Measurements from ENCODE around the gene LILRB3.
"Not testable (repeated sequence)": the region's sequence is repeated elsewhere in the genome, so short reads cannot be mapped to it uniquely, and the experiment has no call there.

The LILRB3 gene

DNA sequence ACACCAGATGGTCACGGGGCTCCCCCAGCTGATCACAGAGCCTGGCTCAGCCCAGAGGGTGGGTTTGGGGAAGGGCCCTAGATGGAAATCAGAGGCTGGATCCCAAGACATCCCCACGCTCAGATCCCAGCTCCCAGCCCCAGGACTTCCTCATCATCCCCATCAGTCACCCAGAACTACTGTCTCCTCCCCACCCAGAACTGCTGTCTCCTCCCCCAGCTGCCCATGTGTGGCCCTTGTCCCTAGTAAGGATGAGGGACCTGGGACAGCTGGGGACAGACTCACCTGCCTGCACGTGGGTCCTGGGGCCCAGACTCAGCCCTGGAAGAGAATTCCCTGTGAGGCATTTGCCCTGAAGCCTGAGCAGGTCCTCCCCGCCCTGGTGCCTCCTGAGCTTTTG lies 19.4 kb upstream of the LILRB3 start:
- DNase-seq, result not testable (repeated sequence)

DNA sequence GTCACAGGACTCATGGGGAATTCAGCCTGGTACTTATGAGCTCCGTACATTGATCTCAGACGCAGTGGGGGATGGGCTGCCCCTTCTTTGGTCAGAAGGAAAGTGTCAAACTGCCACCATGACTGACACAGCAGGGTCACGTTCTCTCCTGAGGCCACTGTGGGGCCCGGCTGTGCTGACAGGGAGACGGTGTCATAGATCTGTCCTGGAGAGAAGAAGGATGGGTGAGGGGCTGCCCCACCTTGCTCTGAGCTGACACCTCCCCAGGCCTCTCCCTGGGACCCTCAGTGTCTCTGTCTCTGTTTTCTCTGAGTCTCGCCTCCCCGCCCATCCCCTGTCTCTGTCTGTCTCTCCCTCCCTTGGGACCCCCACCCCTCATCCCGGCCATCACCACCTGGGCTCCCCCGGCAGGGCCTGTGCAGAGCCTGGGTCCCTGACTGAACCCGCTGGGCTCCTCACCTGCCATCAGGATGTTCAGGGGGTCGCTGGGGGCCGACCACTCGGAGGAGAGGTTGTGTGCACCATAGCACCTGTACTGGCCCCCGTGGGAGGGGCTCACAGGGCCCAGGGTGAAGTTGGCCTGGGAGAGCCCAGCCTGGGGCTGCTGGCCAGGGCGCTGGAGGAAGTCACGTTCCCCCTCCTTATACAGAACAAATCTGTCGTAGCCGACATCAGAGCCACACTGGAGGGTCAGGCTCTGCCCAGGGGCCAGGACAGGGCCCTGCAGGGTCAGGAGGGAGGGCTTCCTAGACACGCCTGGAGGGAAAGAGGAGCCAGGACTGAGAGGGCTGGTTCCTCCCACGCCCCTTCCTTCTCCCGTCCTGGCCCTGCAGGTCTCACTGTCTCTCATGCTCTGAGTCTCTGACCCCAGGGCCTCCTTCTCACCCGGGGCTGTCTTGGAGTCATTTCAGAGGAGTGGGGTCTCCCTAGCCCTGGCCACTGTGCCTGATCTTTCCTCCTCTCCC lies 17.8 kb upstream of the LILRB3 start:
- DNase-seq, result not testable (repeated sequence)

DNA sequence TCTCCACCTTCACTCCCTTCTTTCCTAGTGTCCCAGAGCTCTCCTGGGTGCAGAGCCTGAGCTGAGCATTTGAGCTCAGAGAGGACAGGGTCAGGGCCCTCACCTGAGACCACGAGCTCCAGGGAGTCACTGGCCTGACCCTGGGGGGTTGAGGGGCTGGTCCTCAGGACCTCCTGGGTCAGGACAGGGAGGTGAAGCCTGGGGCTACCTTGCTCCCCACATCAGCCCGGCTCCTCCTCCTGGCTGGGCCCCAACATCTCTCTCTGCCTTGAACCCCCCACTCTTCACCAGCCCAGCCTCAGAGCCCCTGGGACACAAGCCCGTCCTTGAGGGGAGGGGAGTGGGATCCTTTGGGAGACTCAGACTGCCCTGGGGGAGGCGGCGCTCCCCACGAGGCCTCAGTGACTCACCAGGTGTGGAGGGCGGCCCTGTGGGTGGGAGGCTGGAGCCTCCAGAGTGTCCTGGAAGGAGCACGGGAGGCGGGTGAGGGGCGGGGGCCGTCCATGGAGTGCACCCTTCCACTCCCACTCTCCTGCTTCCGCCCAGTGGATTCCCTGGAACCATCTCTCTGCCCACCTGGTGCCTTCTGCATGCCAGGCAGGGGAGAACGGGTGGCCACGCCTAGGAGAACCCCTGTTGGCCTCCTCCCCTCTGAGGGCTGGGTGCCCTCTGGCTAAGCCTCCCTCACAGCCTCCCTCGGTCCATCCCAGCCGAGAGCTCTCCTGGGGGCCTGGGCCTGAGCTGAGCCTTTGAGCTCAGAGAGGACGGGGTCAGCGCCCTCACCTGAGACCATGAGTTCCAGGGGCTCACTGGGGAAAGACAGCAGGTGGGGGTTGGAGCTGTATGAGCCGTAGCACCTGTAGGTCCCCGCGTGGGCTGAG lies 16.9 kb upstream of the LILRB3 start:
- not testable (repeated sequence) for DNase-seq

DNA sequence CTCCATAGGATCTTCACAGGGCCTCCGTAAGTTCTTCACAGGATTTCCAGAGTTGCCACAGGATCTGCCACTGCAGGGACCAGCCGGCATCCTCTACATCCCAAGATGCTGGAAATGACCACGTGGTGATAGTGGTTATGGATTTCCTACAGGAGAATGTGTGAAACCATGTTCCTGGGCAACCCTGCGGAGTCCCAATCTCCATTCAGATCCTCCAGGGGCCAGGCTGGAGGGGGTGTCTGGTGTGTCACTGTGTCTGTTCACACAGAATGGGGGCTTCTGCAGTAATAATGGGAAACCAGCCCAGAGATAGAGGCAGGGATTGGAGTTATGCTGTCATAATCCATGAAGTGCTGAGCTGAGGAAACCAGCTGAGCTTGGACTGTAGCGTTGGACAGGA lies 11.1 kb upstream of the LILRB3 start:
- DNase-seq, result no peak

DNA sequence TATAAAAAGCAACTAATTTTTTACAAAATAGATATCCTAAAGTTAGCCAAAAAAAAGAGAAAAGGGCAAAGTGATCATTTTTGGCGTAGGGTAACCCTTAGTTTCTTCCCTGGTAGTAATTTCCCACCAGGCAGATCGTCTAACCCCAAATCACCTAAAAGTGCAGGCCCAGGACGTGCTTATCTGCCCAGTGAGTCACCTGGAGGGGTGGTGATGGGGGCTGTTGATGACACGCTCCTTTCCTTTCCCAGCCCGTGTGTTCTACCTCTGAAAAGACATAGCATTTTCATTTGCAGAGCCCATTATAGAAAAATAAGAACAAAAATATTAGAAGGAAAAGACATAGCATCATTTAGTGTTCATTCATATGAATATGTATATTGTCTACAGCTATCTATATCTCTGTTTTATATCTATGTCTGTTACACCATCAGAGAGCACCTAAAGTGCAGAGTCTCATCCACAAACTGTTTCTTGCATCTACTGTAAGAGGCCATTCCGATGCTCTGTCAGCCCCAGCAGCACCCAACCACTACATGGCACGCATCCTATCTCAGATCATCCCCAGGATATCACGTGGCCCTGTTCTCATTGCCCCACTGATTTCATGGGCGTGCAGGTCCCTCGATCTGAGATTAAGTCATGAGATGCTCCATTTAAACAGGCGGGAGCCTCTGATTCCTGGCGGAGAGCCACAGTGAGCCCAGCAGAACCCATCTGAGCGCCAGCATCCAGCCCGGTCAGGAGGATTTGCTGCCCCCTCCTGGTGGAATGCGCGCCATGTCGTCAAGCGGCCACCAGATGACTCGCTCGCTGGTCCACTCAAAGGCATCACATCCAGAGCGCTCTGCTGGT lies 8.5 kb upstream of the LILRB3 start:
- DNase-seq, result peak; percentile 50

DNA sequence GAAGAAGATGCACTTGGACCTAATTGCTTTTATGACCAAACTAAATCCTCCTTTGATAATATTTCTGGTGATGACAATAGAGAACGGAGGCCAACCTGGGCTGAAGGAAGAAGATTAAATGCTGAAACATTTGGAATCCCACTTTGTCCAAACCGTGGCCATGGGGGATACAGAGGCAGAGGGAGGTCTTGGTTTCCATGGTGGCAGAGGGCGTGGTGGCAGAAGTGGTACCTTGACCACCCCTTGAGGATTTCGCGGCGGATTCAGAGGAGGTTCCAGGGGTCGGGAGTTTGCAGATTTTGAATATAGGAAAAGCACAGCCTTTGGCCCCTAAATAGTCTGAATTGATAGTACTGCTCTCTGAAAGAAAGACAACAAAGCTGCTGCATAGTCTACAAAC lies 7.2 kb upstream of the LILRB3 start:
- DNase-seq, result no peak

DNA sequence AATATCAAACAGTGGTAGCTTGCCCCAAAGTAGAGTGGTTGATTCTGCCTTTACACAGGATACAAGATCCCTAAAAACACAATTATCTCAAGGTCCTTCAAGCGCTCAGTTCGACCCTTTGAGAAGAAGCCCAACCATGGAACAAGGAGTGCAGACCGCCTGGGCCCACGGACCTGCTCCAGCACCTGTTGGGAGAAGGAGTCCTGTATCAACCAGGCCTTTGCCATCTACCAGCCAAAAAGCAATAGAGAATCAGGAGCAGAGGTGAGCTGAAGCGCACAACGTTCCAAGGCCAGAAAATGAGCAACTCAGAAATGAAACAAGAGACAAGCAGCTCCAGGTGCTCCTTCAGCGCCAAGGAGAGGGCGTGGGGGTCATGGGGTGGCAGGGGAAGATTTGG lies 6.3 kb upstream of the LILRB3 start:
- DNase-seq, result no peak

DNA sequence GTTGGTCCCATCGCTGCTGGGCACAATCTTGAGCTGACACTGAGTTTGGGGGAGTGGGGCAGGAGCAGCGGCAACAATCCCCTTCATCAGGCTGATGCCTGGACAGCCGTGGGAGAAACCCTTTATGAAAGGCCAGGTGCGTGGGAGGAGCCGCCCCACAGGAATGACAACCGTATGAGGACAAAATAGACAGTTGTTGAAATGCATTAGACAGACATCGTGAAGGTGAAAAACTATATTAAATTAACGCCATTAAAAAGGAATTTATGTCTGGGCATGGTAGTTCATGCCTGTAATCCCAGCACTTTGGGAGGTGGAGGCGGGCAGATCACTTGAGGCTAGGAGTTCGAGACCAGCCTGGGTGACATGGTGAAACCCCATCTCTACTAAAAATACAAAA lies 1.8 kb upstream of the LILRB3 start:
- DNase-seq, result not testable (repeated sequence)

DNA sequence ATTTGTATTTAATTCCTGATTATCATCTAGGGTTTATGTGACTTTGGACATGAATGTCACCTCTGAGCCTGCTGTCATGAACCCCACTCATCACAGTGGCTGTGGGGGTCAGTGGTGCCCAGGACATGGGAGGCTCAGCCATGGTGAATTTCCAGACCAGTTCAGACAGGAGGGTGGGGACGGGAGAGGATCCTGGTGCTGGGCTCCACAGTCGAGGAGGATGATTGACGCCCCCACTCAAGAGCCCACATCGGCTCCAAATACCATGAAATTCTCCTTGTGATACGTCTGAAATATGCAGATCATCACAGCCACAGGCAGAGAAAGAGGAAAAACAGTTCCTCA lies 1.1 kb upstream of the LILRB3 start:
- DNase-seq, result not testable (repeated sequence)

DNA sequence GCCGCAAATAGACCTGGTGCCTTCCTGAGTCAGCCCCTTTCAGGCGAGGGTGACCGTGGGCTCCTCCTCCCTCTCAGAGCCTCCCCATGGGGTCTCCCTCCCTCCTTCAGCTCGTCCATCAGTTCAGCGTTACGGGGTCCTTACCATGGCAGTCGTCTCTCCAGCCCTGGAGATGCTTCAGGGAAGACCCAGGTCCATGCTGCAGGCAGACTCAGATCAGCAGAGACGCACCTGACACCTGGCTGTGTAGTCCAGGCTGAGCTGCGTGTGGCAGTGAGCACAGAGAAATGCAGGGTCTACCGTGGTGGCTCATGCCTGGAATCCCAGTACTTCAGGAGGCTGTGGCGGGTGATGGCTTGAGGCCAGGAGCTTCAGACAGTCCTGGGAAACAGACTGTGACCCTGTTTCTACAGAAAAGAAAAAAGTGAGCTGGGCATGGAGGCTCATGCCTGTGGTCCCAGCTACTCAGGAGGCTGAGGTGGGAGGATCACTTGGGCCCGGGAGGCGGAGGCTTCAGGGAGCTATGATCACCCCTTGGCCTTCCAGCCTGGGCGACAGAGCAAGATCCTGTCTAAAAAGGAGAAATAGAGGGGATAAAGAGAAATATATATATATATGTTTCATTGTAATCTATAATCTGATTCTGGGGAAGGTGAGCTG lies 600 bp upstream of the LILRB3 start:
- not testable (repeated sequence) for DNase-seq

GRCh38 chr19:54221947-54222346 lies 860 bp downstream of the LILRB3 start:
- DNase-seq, result not testable (repeated sequence)

- DNase-seq, result not testable (repeated sequence)
Measured at GRCh38 chr19:54219702-54220101, 3.1 kb downstream of the LILRB3 start.

- DNase-seq, result no peak
Measured at GRCh38 chr19:54218960-54219661, 3.7 kb downstream of the LILRB3 start.

GRCh38 chr19:54218259-54218658 lies 4.5 kb downstream of the LILRB3 start:
- DNase-seq, result no peak

GRCh38 chr19:54217517-54218247 lies 5.1 kb downstream of the LILRB3 start:
- DNase-seq, result not testable (repeated sequence)

GRCh38 chr19:54216869-54217268 lies 5.9 kb downstream of the LILRB3 start:
- no peak for DNase-seq

DNA sequence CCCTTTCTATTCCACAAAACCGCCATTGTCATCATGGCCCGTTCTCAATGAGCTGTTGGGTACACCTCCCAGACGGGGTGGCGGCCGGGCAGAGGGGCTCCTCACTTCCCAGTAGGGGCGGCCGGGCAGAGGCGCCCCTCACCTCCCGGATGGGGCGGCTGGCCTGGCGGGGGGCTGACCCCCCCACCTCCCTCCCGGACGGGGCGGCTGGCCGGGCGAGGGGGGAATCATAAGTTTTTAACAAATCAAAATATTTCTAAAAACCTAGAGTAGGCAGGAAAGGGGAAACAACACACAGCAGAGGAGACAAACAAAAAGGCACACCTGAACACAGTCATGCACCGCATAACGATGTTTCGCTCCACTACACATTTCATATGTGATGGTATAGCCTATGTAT lies 8.1 kb downstream of the LILRB3 start:
- not testable (repeated sequence) for DNase-seq

- not testable (repeated sequence) for DNase-seq
Measured at GRCh38 chr19:54214217-54214616, 8.6 kb downstream of the LILRB3 start.

GRCh38 chr19:54211235-54211634 lies 11.6 kb downstream of the LILRB3 start:
- DNase-seq, result no peak

- peak; percentile 53 for DNase-seq
Measured at GRCh38 chr19:54209811-54210494, 12.9 kb downstream of the LILRB3 start.
